CD14-positive monocyte (primary cell): ENCODE results near the gene STIL. TPM values are rescaled to one million over a fixed set of nuclear protein-coding genes. Genes with fewer than 3 reads are reported as not detected.

Experiments used
- DNase-seq, 3 donors: peaks; one replicate each; pipeline ENCODE4 v3.0.0-alpha.2; 2011 to 2022
- H2AFZ ChIP-seq: 2 replicates; pipeline ENCODE4 v1.6.0; 2012; ENCODE audit warnings: mild to moderate bottlenecking, low read depth, low read length, inconsistent platforms; ENCODE audit not compliant: insufficient read depth, poor library complexity, severe bottlenecking
- H3K27ac ChIP-seq, 2 donors: 1 replicate in 1 of 2; 2 replicates in 1 of 2; pipeline ENCODE4 v1.5.1; 2012 to 2013; ENCODE audit warnings: low read length in 2 of 2, control low read depth in 1 of 2, inconsistent platforms in 1 of 2, low read depth in 1 of 2, mild to moderate bottlenecking in 1 of 2
- H3K27me3 ChIP-seq, 2 donors: one replicate each; pipeline versions ENCODE4 v1.6.0 to v1.6.1; 2011 to 2013; ENCODE audit warnings: low read length in 2 of 2; ENCODE audit not compliant: control insufficient read depth in 2 of 2, insufficient read depth in 2 of 2
- H3K36me3 ChIP-seq, 2 donors: replicated peaks in 1 of 2; 1 replicate in 1 of 2; 2 replicates in 1 of 2; pipeline versions ENCODE4 v1.5.1 to v1.6.1; 2012 to 2013; ENCODE audit warnings: low read length in 2 of 2, control low read depth in 1 of 2, inconsistent platforms in 1 of 2, mild to moderate bottlenecking in 1 of 2; ENCODE audit not compliant: insufficient read depth in 2 of 2, control insufficient read depth in 1 of 2
- H3K4me1 ChIP-seq, 2 donors: 1 replicate in 1 of 2; 2 replicates in 1 of 2; pipeline versions ENCODE4 v1.5.1 to v1.6.1; 2012 to 2013; ENCODE audit warnings: low read length in 2 of 2, control low read depth in 1 of 2, inconsistent platforms in 1 of 2, mild to moderate bottlenecking in 1 of 2, moderate library complexity in 1 of 2; ENCODE audit not compliant: insufficient read depth in 2 of 2, control insufficient read depth in 1 of 2
- H3K4me2 ChIP-seq: replicated peaks from 2 replicates; pipeline ENCODE3; 2012; ENCODE audit warnings: low read length, moderate library complexity, mild to moderate bottlenecking; ENCODE audit not compliant: poor library complexity, severe bottlenecking; ENCODE audit errors: extremely low read depth
- H3K4me3 ChIP-seq, 3 experiments: fragments of 200-600 bp in 1 of 3; sonication (generic) in 1 of 3; replicated peaks in 1 of 3; 1 replicate in 2 of 3; 2 replicates in 1 of 3; pipeline ENCODE4 v1.5.1; 2011 to 2013; ENCODE audit warnings: low read length in 3 of 3, mild to moderate bottlenecking in 3 of 3, control low read depth in 2 of 3, low read depth in 2 of 3, inconsistent platforms in 1 of 3, moderate library complexity in 1 of 3
- H3K79me2 ChIP-seq: 2 replicates; pipeline ENCODE4 v1.6.0; 2012; ENCODE audit warnings: mild to moderate bottlenecking, control low read depth, inconsistent platforms, low read length, moderate library complexity; ENCODE audit not compliant: insufficient read depth
- H3K9ac ChIP-seq: 2 replicates; pipeline ENCODE4 v1.6.0; 2017; ENCODE audit warnings: low read length, mild to moderate bottlenecking; ENCODE audit not compliant: insufficient read depth, poor library complexity, severe bottlenecking
- H3K9me3 ChIP-seq, 2 donors: replicated peaks in 1 of 2; 1 replicate in 1 of 2; 2 replicates in 1 of 2; pipeline versions ENCODE4 v1.5.1 to v1.6.1; 2012 to 2013; ENCODE audit warnings: low read length in 2 of 2, control low read depth in 1 of 2; ENCODE audit not compliant: control insufficient read depth in 1 of 2, insufficient read depth in 1 of 2
- H4K20me1 ChIP-seq: 2 replicates; pipeline ENCODE4 v1.6.0; 2012; ENCODE audit warnings: mild to moderate bottlenecking, low read length, control low read depth, moderate library complexity; ENCODE audit not compliant: insufficient read depth
- H3K27ac Mint-ChIP-seq, 7 donors: one replicate each; pipeline ENCODE4 v1.8.0; 2020; ENCODE audit warnings: mild to moderate bottlenecking in 7 of 7, mixed read lengths in 7 of 7, moderate library complexity in 6 of 7, inconsistent platforms in 2 of 7
- H3K27me3 Mint-ChIP-seq, 3 donors: one replicate each; pipeline ENCODE4 v1.8.0; 2021 to 2022; ENCODE audit warnings: low read depth in 3 of 3, mild to moderate bottlenecking in 3 of 3, mixed read lengths in 3 of 3, moderate library complexity in 3 of 3, inconsistent platforms in 1 of 3
- H3K36me3 Mint-ChIP-seq, 2 donors: one replicate each; pipeline ENCODE4 v1.8.0; 2020; ENCODE audit warnings: mixed read lengths in 2 of 2, inconsistent platforms in 1 of 2, mild to moderate bottlenecking in 1 of 2
- H3K4me1 Mint-ChIP-seq: one replicate; pipeline ENCODE4 v1.8.0; 2020; ENCODE audit warnings: mild to moderate bottlenecking, mixed read lengths
- H3K4me3 Mint-ChIP-seq, 2 donors: one replicate each; pipeline ENCODE4 v1.8.0; 2020; ENCODE audit warnings: mild to moderate bottlenecking in 2 of 2, mixed read lengths in 2 of 2, moderate library complexity in 1 of 2
- H3K9me3 Mint-ChIP-seq, 7 donors: one replicate each; pipeline ENCODE4 v1.8.0; 2020 to 2022; ENCODE audit warnings: mixed read lengths in 7 of 7, mild to moderate bottlenecking in 6 of 7, moderate library complexity in 6 of 7, inconsistent platforms in 2 of 7
- CTCF ChIP-seq: fragments of 200-600 bp; IDR thresholded peaks from one replicate; pipeline ENCODE4 v1.8.0; 2022; ENCODE audit warnings: antibody characterized with exemption, mild to moderate bottlenecking
- WGBS: methylation state at CpG from one replicate; pipeline ENCODE4 v1.1.5; 2013; ENCODE audit warnings: missing lambda C conversion rate; ENCODE audit not compliant: insufficient coverage; 5-methylcytosine and 5-hydroxymethylcytosine counted together
- intact Hi-C, 2 donors: fragments of 100-400 bp; cut with micrococcal nuclease; formaldehyde crosslinking; loops; one replicate each; pipeline versions ENCODE4 v1.15.0 to v1.15.1; 2023
- polyA plus RNA-seq, 3 donors: library from polyadenylated mRNA; depleted of rRNA in 1 of 3; unstranded in 2 of 3; stranded (reverse) in 1 of 3; fragments of 300-500 nt in 2 of 3; fragments of >200 nt in 1 of 3; fragmentation: Illumina TruSeq in 2 of 3; gene quantifications; 1 replicate in 2 of 3; 2 replicates in 1 of 3; pipeline ENCODE4 v1.2.3, GENCODE V29; 2012 to 2021

The STIL gene
- polyA plus RNA-seq, 3 donors, result 0.16 to 0.31 (median 0.27) TPM

DNA sequence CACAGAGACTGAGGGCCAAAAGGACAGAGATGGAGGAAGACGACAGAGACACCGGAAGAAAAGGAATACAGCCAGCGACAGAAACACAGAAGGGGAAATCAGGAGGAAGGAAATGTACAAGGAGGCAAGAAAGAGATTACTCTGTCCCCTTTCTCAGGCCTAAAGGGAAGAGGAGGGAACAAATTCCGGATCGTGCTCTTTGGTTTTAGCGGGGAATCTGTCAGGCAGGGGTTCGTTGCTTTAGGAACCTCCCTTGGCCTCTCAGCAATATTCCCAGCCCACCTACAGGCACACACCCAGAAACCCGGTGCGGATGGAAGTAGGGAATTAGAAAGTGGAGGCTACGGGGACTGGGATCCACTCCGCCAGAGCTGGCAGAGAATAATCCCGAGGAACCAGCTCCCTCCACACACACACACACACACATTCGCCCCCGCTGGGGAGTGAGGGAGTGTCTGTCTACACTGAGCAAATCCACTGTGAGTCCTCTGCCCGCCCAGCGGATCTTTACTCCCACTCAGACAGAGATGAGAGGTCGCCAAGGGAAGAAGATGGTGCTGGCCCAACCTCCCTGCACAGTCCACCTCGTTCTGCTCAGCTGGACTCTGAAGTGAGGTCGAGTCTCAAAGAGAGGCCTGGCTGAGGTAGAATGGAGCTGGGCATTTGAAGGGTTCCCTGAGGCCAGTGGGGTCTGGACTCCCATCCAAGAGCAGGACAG, 87.7 kb downstream of the STIL start:
- DNase-seq, result no peak
- Histone ChIP-seq H3K4me3 (no peak overlapping the region), H3K27me3 (peaks cover 72 to 86% of the 10 kb centered on the region in 2 donors), H3K9me3 (peaks cover 0 to 30% of the 10 kb centered on the region in 2 donors), H4K20me1 (peaks cover 5% of the 10 kb centered on the region), H3K9ac (no peak overlapping the region), H3K4me2 (peak overlapping the region; percentile 47), H3K4me1 (peaks cover 14 to 19% of the 10 kb centered on the region in 2 donors), H3K27ac (no peak overlapping the region), H3K79me2 (no peaks in the 10 kb centered on the region), H2AFZ (no peak overlapping the region), H3K36me3 (no peaks in the 10 kb centered on the region)
- peaks cover 29% of the 10 kb centered on the region for H3K4me1 Mint-ChIP-seq
- intact Hi-C loops, result loop anchor here in 1 of 2 donors (5.0 kb wide), 1 partner anchor 221 kb away; no protein-coding TSS in a partner anchor
- no peak overlapping the region for H3K27ac Mint-ChIP-seq
- H3K4me3 Mint-ChIP-seq, result peak overlapping the region; percentile 45 to 83
- peaks cover 0 to 26% (median 11%) of the 10 kb centered on the region in 7 donors for H3K9me3 Mint-ChIP-seq
- WGBS, result no CpG with 5 or more reads among the region's 19 CpGs
- no peak for TF ChIP-seq CTCF
- H3K27me3 Mint-ChIP-seq, result peaks cover 57 to 62% (median 60%) of the 10 kb centered on the region in 3 donors
- peaks cover under 1 to 3% of the 10 kb centered on the region in 2 donors for H3K36me3 Mint-ChIP-seq

- H3K9me3 ChIP-seq, result peaks cover 0 to 26% of the 10 kb centered on the region in 2 donors
- peaks cover 67 to 79% of the 10 kb centered on the region in 2 donors for H3K27me3 ChIP-seq
- H3K79me2 ChIP-seq, result no peaks in the 10 kb centered on the region
Observed at GRCh38 chr1:47225430-47226100, 88.4 kb downstream of the STIL start.

More at GRCh38 chr1:47225430-47226100, 88.4 kb downstream of the STIL start:
- Mint-ChIP-seq H3K27ac (no peak overlapping the region), H3K9me3 (peaks cover 0 to 19% (median 6%) of the 10 kb centered on the region in 7 donors), H3K4me3 (peak overlapping the region; percentile 45 to 83), H3K4me1 (peaks cover 22% of the 10 kb centered on the region), H3K27me3 (peaks cover 50 to 57% (median 55%) of the 10 kb centered on the region in 3 donors), H3K36me3 (peaks cover 0 to 3% of the 10 kb centered on the region in 2 donors)
- Histone ChIP-seq H2AFZ (peak overlapping the region; percentile 11), H3K9ac (no peak overlapping the region), H4K20me1 (no peaks in the 10 kb centered on the region), H3K4me2 (peak overlapping the region; percentile 47), H3K36me3 (no peaks in the 10 kb centered on the region), H3K4me3 (peak overlapping the region in 1 of 3 experiments; percentile 35), H3K4me1 (peaks cover 7 to 11% of the 10 kb centered on the region in 2 donors), H3K27ac (no peak overlapping the region)
- WGBS, result under 1% methylated on average over 79 of the region's 79 CpGs
- no peak for DNase-seq
- intact Hi-C loops, result loop anchor here in 1 of 2 donors (5.0 kb wide), 1 partner anchor 222 kb away; no protein-coding TSS in a partner anchor
- TF ChIP-seq CTCF, result no peak
